ENCODE data around the gene DHCR24.

DHCR24 gene

GRCh38 chr1:54800041-54800898 is 86.7 kb downstream of the DHCR24 start:
- no peak for DNase-seq (ENCODE audit: low spot score)
